SK-N-MC (cell line): ENCODE measurements around the gene MYBBP1A.

Experiments used
- EZH2 ChIP-seq: fragments of 200-600 bp; sonication (generic); IDR thresholded peaks from one replicate; pipeline ENCODE4 v1.6.1; 2017; ENCODE audit warnings: antibody characterized with exemption
- FOXP2 ChIP-seq: optimal IDR thresholded peaks from 2 replicates; pipeline ENCODE3; 2011; ENCODE audit warnings: mild to moderate bottlenecking, moderate library complexity; ENCODE audit not compliant: insufficient read depth; ENCODE audit errors: extremely low read length, control extremely low read depth
- POLR2AphosphoS5 ChIP-seq: IDR thresholded peaks from 2 replicates; pipeline ENCODE4 v1.6.1; 2012; ENCODE audit warnings: mild to moderate bottlenecking, low read depth, low read length, borderline replicate concordance

- TF ChIP-seq EZH2 (no peak), POLR2AphosphoS5 (no peak), FOXP2 (no peak)
These were observed 11.6 kb upstream of the MYBBP1A start for GRCh38 chr17:4566785-4567184.
